H1 (cell line): ENCODE results near the gene MAP3K10. TPM values are rescaled to one million over a fixed set of nuclear protein-coding genes. Genes with fewer than 3 reads are reported as not detected.

ENCODE experiments used
- CTCF ChIA-PET: fragments of 300-600 bp; sonication (Branson Sonifier 250); formaldehyde crosslinking; loops from one replicate; lab custom pipeline; 2021; ENCODE audit not compliant: partially characterized antibody; lab: Charles Lee
- POLR2A ChIA-PET: fragments of 300-600 bp; sonication (Branson Sonifier 250); formaldehyde crosslinking; loops from one replicate; lab custom pipeline; 2021; ENCODE audit warnings: inconsistent platforms; ENCODE audit not compliant: partially characterized antibody; lab: Charles Lee
- DNase-seq, 2 experiments: peaks; one replicate each; pipeline versions ENCODE4 v3.0.0 to v3.0.0-alpha.2; 2010 to 2022; ENCODE audit warnings: low spot score in 2 of 2, low read depth in 1 of 2, mixed read lengths in 1 of 2
- FAIRE-seq: peaks from 2 replicates; lab custom pipeline; 2011; peaks lifted over from hg19 to GRCh38; lab: Jason Lieb, UNC
- H2AFZ ChIP-seq: 2 replicates; pipeline ENCODE4 v1.8.1; 2012; ENCODE audit warnings: low read length, inconsistent platforms
- H2AK5ac ChIP-seq: 2 replicates; pipeline ENCODE4 v1.6.1; 2013; ENCODE audit warnings: low read depth, low read length
- H2BK120ac ChIP-seq: replicated peaks from 2 replicates; pipeline ENCODE3; 2013; ENCODE audit warnings: low read depth, low read length, inconsistent platforms
- H2BK12ac ChIP-seq: 2 replicates; pipeline ENCODE4 v1.6.1; 2013; ENCODE audit warnings: low read depth, low read length
- H2BK15ac ChIP-seq: 2 replicates; pipeline ENCODE4 v1.6.1; 2013; ENCODE audit warnings: low read length
- H2BK20ac ChIP-seq: 2 replicates; pipeline ENCODE4 v1.6.1; 2013; ENCODE audit warnings: low read length
- H2BK5ac ChIP-seq: 2 replicates; pipeline ENCODE4 v1.6.1; 2013; ENCODE audit warnings: low read depth, low read length
- H3K14ac ChIP-seq: 2 replicates; pipeline ENCODE4 v1.6.1; 2013; ENCODE audit warnings: inconsistent platforms; ENCODE audit not compliant: insufficient read length
- H3K18ac ChIP-seq: 2 replicates; pipeline ENCODE4 v1.6.1; 2013; ENCODE audit warnings: low read length; ENCODE audit errors: extremely low read depth
- H3K23ac ChIP-seq: 2 replicates; pipeline ENCODE4 v1.6.1; 2013; ENCODE audit warnings: inconsistent platforms; ENCODE audit not compliant: insufficient read length
- H3K23me2 ChIP-seq: 2 replicates; pipeline ENCODE4 v1.6.1; 2013; ENCODE audit warnings: low read depth, low read length
- H3K27ac ChIP-seq: 2 replicates; pipeline ENCODE4 v1.6.1; 2011; ENCODE audit warnings: low read depth, low read length, inconsistent platforms
- H3K27me3 ChIP-seq, 4 experiments: replicated peaks in 1 of 4; 1 replicate in 1 of 4; 2 replicates in 3 of 4; pipeline versions ENCODE4 v1.6.1 to v1.8.1; 2011 to 2013; ENCODE audit warnings: low read length in 3 of 4, mild to moderate bottlenecking in 3 of 4, inconsistent platforms in 2 of 4, mixed read lengths in 2 of 4, moderate library complexity in 1 of 4; ENCODE audit not compliant: control insufficient read depth in 3 of 4, insufficient read depth in 3 of 4; ENCODE audit errors: extremely low read depth in 1 of 4
- H3K36me3 ChIP-seq, 4 experiments: 2 replicates each; pipeline versions ENCODE4 v1.6.1 to v1.8.1; 2011 to 2013; ENCODE audit warnings: mild to moderate bottlenecking in 4 of 4, low read length in 3 of 4, moderate library complexity in 2 of 4, control low read depth in 1 of 4, inconsistent platforms in 1 of 4; ENCODE audit not compliant: insufficient read depth in 4 of 4, control insufficient read depth in 2 of 4
- H3K4ac ChIP-seq: replicated peaks from 2 replicates; pipeline ENCODE3; 2013; ENCODE audit warnings: low read length, low read depth, mixed read lengths, inconsistent platforms; ENCODE audit not compliant: insufficient read length
- H3K4me1 ChIP-seq, 4 experiments: replicated peaks in 1 of 4; 1 replicate in 1 of 4; 2 replicates in 3 of 4; pipeline versions ENCODE4 v1.6.1 to v1.8.1; 2011 to 2013; ENCODE audit warnings: low read length in 3 of 4, inconsistent platforms in 2 of 4, mixed read lengths in 1 of 4; ENCODE audit not compliant: insufficient read depth in 4 of 4, control insufficient read depth in 3 of 4
- H3K4me2 ChIP-seq, 2 experiments: 2 replicates each; pipeline versions ENCODE4 v1.6.1 to v1.8.1; 2011 to 2013; ENCODE audit warnings: low read depth in 2 of 2, low read length in 2 of 2, control low read depth in 1 of 2, inconsistent platforms in 1 of 2, mild to moderate bottlenecking in 1 of 2; ENCODE audit not compliant: insufficient read depth in 1 of 2
- H3K4me3 ChIP-seq, 4 experiments: fragments of 200-600, 300-600 bp in 1 of 4; sonication (generic), shearing (Covaris generic), sonication (Bioruptor Twin) in 1 of 4; 2 replicates each; pipeline versions ENCODE4 v1.5.1 to v1.8.1; 2011 to 2016; ENCODE audit warnings: low read length in 4 of 4, low read depth in 3 of 4, control low read depth in 2 of 4, inconsistent platforms in 2 of 4, mild to moderate bottlenecking in 2 of 4, mixed read lengths in 1 of 4, moderate library complexity in 1 of 4; ENCODE audit not compliant: insufficient read depth in 2 of 4; ENCODE audit errors: extremely low read depth in 1 of 4
- H3K56ac ChIP-seq: replicated peaks from 2 replicates; pipeline ENCODE3; 2013; ENCODE audit warnings: low read depth, mild to moderate bottlenecking, mixed read lengths, low read length, inconsistent platforms; ENCODE audit not compliant: insufficient read length
- H3K79me1 ChIP-seq: 2 replicates; pipeline ENCODE4 v1.6.1; 2013; ENCODE audit warnings: low read depth, low read length, control low read depth
- H3K79me2 ChIP-seq, 2 experiments: 2 replicates each; pipeline versions ENCODE4 v1.6.1 to v1.8.1; 2012 to 2013; ENCODE audit warnings: low read length in 2 of 2, mild to moderate bottlenecking in 2 of 2, inconsistent platforms in 1 of 2; ENCODE audit not compliant: insufficient read depth in 2 of 2, control insufficient read depth in 1 of 2
- H3K9ac ChIP-seq, 4 experiments: replicated peaks in 1 of 4; 1 replicate in 1 of 4; 2 replicates in 3 of 4; pipeline versions ENCODE4 v1.6.1 to v1.8.1; 2011 to 2013; ENCODE audit warnings: low read depth in 3 of 4, low read length in 3 of 4, control low read depth in 2 of 4, mild to moderate bottlenecking in 2 of 4, moderate library complexity in 2 of 4, inconsistent platforms in 1 of 4; ENCODE audit errors: extremely low read depth in 1 of 4
- H3K9me3 ChIP-seq, 2 experiments: 2 replicates each; pipeline versions ENCODE4 v1.6.1 to v1.8.1; 2012 to 2013; ENCODE audit warnings: mild to moderate bottlenecking in 2 of 2, moderate library complexity in 2 of 2, control low read depth in 1 of 2, inconsistent platforms in 1 of 2, low read depth in 1 of 2, low read length in 1 of 2, mixed read lengths in 1 of 2; ENCODE audit not compliant: insufficient read depth in 2 of 2
- H4K20me1 ChIP-seq, 2 experiments: replicated peaks in 1 of 2; 2 replicates each; pipeline versions ENCODE3 to v1.8.1; 2011 to 2013; ENCODE audit warnings: inconsistent platforms in 2 of 2, low read length in 2 of 2, mild to moderate bottlenecking in 1 of 2; ENCODE audit not compliant: insufficient read depth in 2 of 2, control insufficient read depth in 1 of 2
- H4K5ac ChIP-seq: 2 replicates; pipeline ENCODE4 v1.6.1; 2013; ENCODE audit warnings: low read length, low read depth, mixed read lengths, inconsistent platforms; ENCODE audit not compliant: insufficient read length
- H4K8ac ChIP-seq: 2 replicates; pipeline ENCODE4 v1.8.0; 2013; ENCODE audit warnings: mild to moderate bottlenecking, moderate library complexity, low read length, inconsistent platforms; ENCODE audit not compliant: insufficient read depth; ENCODE audit errors: extremely low read depth
- H4K91ac ChIP-seq: replicated peaks from 2 replicates; pipeline ENCODE3; 2013; ENCODE audit warnings: low read length, mixed read lengths, inconsistent platforms; ENCODE audit not compliant: insufficient read length
- BRCA1 ChIP-seq: IDR thresholded peaks from 2 replicates; pipeline ENCODE4 v1.6.1; 2012; ENCODE audit warnings: low read depth, low read length, improper control_type of control experiment
- CTBP2 ChIP-seq: IDR thresholded peaks from 2 replicates; pipeline ENCODE4 v1.7.0; 2011; ENCODE audit warnings: borderline replicate concordance, mild to moderate bottlenecking, moderate library complexity, mixed read lengths, low read length; ENCODE audit not compliant: insufficient read depth, insufficient read length
- KDM1A ChIP-seq: fragments of 200-600, 300-600 bp; sonication (generic); IDR thresholded peaks from 2 replicates; pipeline ENCODE4 v1.7.1; 2016; ENCODE audit warnings: mild to moderate bottlenecking, low read length, borderline replicate concordance
- MAFK ChIP-seq: IDR thresholded peaks from 2 replicates; pipeline ENCODE4 v1.6.1; 2012; ENCODE audit warnings: low read depth, mild to moderate bottlenecking, improper control_type of control experiment, low read length
- YY1 ChIP-seq: IDR thresholded peaks from 2 replicates; pipeline ENCODE4 v1.6.1; 2011; ENCODE audit warnings: low read depth, mild to moderate bottlenecking, low read length
- WGBS, 2 experiments: shearing (Covaris generic) in 1 of 2; methylation state at CpG; one replicate each; pipeline versions ENCODE4 v1.1.6 to v1.1.7; 2013 to 2015; ENCODE audit warnings: low lambda C conversion rate in 2 of 2, mixed read lengths in 2 of 2, inconsistent platforms in 1 of 2, low coverage in 1 of 2, missing lambda C conversion rate in 1 of 2; ENCODE audit not compliant: insufficient replicate concordance in 2 of 2, insufficient coverage in 1 of 2, insufficient read length in 1 of 2; ENCODE audit errors: extremely low coverage in 1 of 2, missing lambda C conversion rate in 1 of 2; 5-methylcytosine and 5-hydroxymethylcytosine counted together
- polyA plus RNA-seq, 7 experiments: library from polyadenylated mRNA; depleted of rRNA in 3 of 7; stranded (reverse) in 5 of 7; unstranded in 2 of 7; fragments of >200 nt in 5 of 7; fragments of 200-250 nt in 2 of 7; gene quantifications; 1 replicate in 5 of 7; 2 replicates in 1 of 7; 4 replicates in 1 of 7; pipeline versions ENCODE4 v1.2.1 to v1.2.3, GENCODE V29; 2011 to 2013; ENCODE audit warnings: missing spikeins in 2 of 7, mixed read lengths in 2 of 7
- total RNA-seq: library from RNA; stranded (reverse); fragmentation: NEBNext Ultra II Directional; extraction: Animal tissue kit (Norgen Biotek cat#: 25700); gene quantifications from 2 replicates; pipeline ENCODE4 v1.2.1, GENCODE V29; 2021

Gene MAP3K10
- total and polyA plus RNA-seq, 2 of the 8 experiments (the other 6 are each of a cell fraction or from before 2014, with no cell fraction given), result 4.9 to 15.9 TPM

GRCh38 chr19:40204381-40204780 lies 13.2 kb downstream of the MAP3K10 start:
- H3K4ac ChIP-seq, result no peak overlapping the region
- no peaks in the 10 kb centered on the region for H3K4me1 ChIP-seq
- no peak overlapping the region for H2AK5ac ChIP-seq
- no peak overlapping the region for H3K9ac ChIP-seq
- H3K9me3 ChIP-seq, result no peaks in the 10 kb centered on the region
- H3K4me2 ChIP-seq, result no peak overlapping the region
- no peak overlapping the region for H4K5ac ChIP-seq
- no peak overlapping the region for H3K27ac ChIP-seq
- TF ChIP-seq CTBP2 (no peak), MAFK (no peak), YY1 (no peak), KDM1A (no peak), BRCA1 (no peak)
- no peak overlapping the region for H3K14ac ChIP-seq
- no peaks in the 10 kb centered on the region for H3K79me2 ChIP-seq
- DNase-seq (no peak), FAIRE-seq (no peak)
- no peak overlapping the region for H2BK120ac ChIP-seq
- no peak overlapping the region for H2AFZ ChIP-seq
- peaks cover 0 to 5% (median 2%) of the 10 kb centered on the region in 4 experiments; a peak in 2 of 8 replicates for H3K36me3 ChIP-seq
- H2BK20ac ChIP-seq, result no peak overlapping the region
- no peak overlapping the region for H3K23ac ChIP-seq
- ChIA-PET CTCF (interaction anchor here (1.1 kb wide), 1 partner anchor 30 kb away, joined by 3 read pairs; no protein-coding TSS in a partner anchor), POLR2A (no interaction called here)
- 93% methylated on average over 9 of the region's 16 CpGs; no CpG with 5 or more reads in 1 of the 2 experiments for WGBS, 2 experiments
- H3K56ac ChIP-seq, result no peak overlapping the region
- no peak overlapping the region for H2BK15ac ChIP-seq
- no peaks in the 10 kb centered on the region for H3K23me2 ChIP-seq
- H3K4me3 ChIP-seq, result no peak overlapping the region
- H3K79me1 ChIP-seq, result no peaks in the 10 kb centered on the region
- H3K27me3 ChIP-seq, result no peaks in the 10 kb centered on the region
- H2BK12ac ChIP-seq, result no peak overlapping the region
- no peak overlapping the region for H4K91ac ChIP-seq
- no peaks in the 10 kb centered on the region for H4K20me1 ChIP-seq
- no peak overlapping the region for H3K18ac ChIP-seq
- no peak overlapping the region for H2BK5ac ChIP-seq
- H4K8ac ChIP-seq, result no peak overlapping the region
